Aorta (tissue), 5 donors: ENCODE measurements around the gene ACTL9. TPM values are rescaled to one million over a fixed set of nuclear protein-coding genes. Genes with fewer than 3 reads are reported as not detected.

Experiments
- ATAC-seq: fragments of 200-7000 bp; cut with Tn5 transposase; one replicate; pipeline ENCODE4 v1.9.1; 2022; ENCODE audit warnings: moderate library complexity; ENCODE audit not compliant: low FRiP score
- DNase-seq, 2 donors: peaks; one replicate each; pipeline ENCODE4 v3.0.0-alpha.2; 2020
- H3K27ac ChIP-seq, 2 donors: one replicate each; pipeline ENCODE4 v1.5.1; 2013; ENCODE audit warnings: low read length in 2 of 2, mild to moderate bottlenecking in 2 of 2, moderate library complexity in 2 of 2, control low read depth in 1 of 2, inconsistent platforms in 1 of 2, low read depth in 1 of 2
- H3K27me3 ChIP-seq, 2 donors: one replicate each; pipeline ENCODE4 v1.6.1; 2013; ENCODE audit warnings: control low read depth in 1 of 2, low read length in 1 of 2, mild to moderate bottlenecking in 1 of 2, moderate library complexity in 1 of 2; ENCODE audit not compliant: insufficient read depth in 2 of 2, control insufficient read depth in 1 of 2
- H3K36me3 ChIP-seq, 2 donors: one replicate each; pipeline ENCODE4 v1.6.1; 2013; ENCODE audit warnings: control low read depth in 1 of 2, low read length in 1 of 2, mild to moderate bottlenecking in 1 of 2; ENCODE audit not compliant: insufficient read depth in 2 of 2, control insufficient read depth in 1 of 2
- H3K4me1 ChIP-seq, 2 donors: one replicate each; pipeline ENCODE4 v1.6.1; 2013; ENCODE audit warnings: low read length in 2 of 2, control low read depth in 1 of 2, mild to moderate bottlenecking in 1 of 2, moderate library complexity in 1 of 2; ENCODE audit not compliant: insufficient read depth in 2 of 2, control insufficient read depth in 1 of 2
- H3K4me3 ChIP-seq, 2 donors: one replicate each; pipeline ENCODE4 v1.5.1; 2013; ENCODE audit warnings: low read length in 2 of 2, control low read depth in 1 of 2, mild to moderate bottlenecking in 1 of 2
- H3K9me3 ChIP-seq: one replicate; pipeline ENCODE4 v1.6.1; 2013; ENCODE audit warnings: mild to moderate bottlenecking, low read length; ENCODE audit not compliant: control insufficient read depth
- WGBS, 2 donors: extraction: QIAGEN DNeasy Blood & Tissue Kit; methylation state at CpG; one replicate each; pipeline ENCODE4 v1.1.7; 2013; 5-methylcytosine and 5-hydroxymethylcytosine counted together
- intact Hi-C, 2 donors: fragments of 100-400 bp; cut with DNase I; formaldehyde crosslinking; loops; one replicate each; pipeline versions ENCODE4 v1.14.2 to v1.15.0; 2022
- polyA plus RNA-seq, 2 donors: library from polyadenylated mRNA; stranded (reverse); fragments of 200-250 nt; gene quantifications; one replicate each; pipeline ENCODE4 v1.2.3, GENCODE V29; 2013
- total RNA-seq, 2 donors: library from RNA; stranded (reverse); fragmentation: NEBNext Ultra II Directional; extraction: Animal tissue kit (Norgen Biotek cat#: 25700); gene quantifications; one replicate each; pipeline ENCODE4 v1.2.1, GENCODE V29; 2021
- donor health status: healthy with polysubstance abuse.
- donor health status: Bipolar disorder and iron deficiency.
- donor health status: DM: no; HTN: no; CAD: no.
- donor health status: DM: no; HTN: no; CAD: no.
- donor health status: DM: yes; HTN: yes; CAD: no.

Gene ACTL9
- total and polyA plus RNA-seq, 4 donors: not detected

DNA sequence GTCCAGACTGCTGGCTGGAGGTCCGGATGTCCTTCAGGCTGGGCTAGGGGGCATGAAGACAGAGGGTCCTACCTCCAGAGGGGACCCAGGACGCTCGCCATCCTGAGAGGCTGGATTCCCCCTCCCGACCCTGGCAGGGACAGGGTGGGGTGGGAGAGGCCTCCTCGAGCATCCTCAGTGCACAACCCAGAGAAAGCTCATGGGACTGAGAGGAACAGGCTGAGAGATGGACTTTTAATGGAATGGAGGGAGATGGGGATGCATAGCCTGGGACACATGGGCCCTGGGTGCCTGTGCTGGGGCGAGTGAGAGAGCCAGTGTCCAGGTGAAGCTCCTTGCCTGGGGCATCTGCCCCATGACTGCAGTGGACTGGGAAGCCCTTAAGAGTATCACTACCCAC is 3.1 kb downstream of the ACTL9 start:
- WGBS, 2 donors: 59 to 63% methylated on average over 6 of the region's 6 CpGs
- H3K27ac ChIP-seq: no peak overlapping the region
- DNase-seq (no peak), ATAC-seq (peak; percentile 7)
- H3K4me1 ChIP-seq: no peaks in the 10 kb centered on the region
- peaks cover 0 to 1% of the 10 kb centered on the region in 2 donors for H3K27me3 ChIP-seq
- H3K9me3 ChIP-seq: no peaks in the 10 kb centered on the region
- no peaks in the 10 kb centered on the region for H3K36me3 ChIP-seq
- H3K4me3 ChIP-seq: no peak overlapping the region
- intact Hi-C loops: no loop called here

DNA sequence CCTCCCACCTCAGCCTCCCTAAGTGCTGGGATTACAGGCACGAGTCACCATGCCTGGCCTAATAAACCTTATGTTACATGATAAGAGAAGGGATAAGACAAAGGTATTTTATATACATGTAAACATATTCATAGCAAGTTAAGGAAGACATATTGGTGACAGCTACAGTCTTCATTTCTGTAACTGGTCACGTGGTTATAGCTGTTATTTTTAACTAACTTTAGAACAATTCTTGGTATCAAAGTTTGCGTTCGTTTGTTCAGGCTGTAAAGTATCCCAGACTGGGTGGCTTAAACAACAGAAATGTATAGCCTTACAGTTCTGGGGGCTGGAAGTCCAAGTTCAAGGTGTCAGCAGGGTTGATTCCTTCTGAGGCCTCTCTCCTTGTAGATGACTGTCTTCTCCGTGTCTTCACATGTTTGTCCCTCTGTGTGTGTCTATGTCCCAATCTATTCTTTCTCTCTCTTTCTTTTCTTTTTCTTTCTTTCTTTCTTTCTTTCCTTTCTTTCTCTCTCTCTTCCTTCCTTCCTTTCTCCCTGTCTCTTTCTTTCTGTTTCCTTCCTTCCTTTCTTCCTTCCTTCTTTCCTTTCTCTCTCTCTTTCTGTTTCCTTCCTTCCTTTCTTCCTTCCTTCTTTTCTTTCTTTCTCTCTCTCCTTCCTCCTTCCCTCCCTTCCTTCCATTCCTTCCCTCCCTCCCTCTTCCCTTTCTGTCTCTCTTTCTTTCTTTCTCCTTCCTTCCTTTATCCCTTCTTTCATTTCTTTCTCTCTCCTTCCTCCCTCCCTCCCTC is 7.6 kb downstream of the ACTL9 start:
- H3K27ac ChIP-seq: no peak overlapping the region
- DNase-seq (no peak), ATAC-seq (no peak)
- H3K4me3 ChIP-seq: no peak overlapping the region
- H3K9me3 ChIP-seq: no peaks in the 10 kb centered on the region
- WGBS, 2 donors: 35% methylated on average over 5 of the region's 5 CpGs
- H3K27me3 ChIP-seq: no peaks in the 10 kb centered on the region
- intact Hi-C loops: no loop called here
- no peaks in the 10 kb centered on the region for H3K4me1 ChIP-seq
- no peaks in the 10 kb centered on the region for H3K36me3 ChIP-seq

DNA sequence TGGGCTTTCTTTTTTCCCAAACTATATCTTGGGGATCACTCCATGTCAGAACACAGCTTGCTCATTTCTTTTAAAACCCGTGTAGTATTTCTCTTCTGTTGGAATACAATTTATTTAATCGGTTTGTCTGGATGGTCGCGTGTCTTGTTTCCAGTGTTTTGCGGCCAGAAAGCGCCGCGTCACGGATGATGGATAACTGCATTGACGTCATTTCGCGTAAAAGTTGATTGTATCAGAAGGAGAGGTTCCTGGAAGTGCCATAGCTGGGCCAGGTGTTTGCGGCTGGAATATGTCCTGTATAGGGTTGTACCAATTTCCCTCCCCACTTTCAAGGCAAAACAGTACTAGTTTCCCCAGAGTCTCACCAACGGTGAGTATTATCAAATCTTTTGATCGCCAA is 9.7 kb downstream of the ACTL9 start:
- ATAC-seq (no peak), DNase-seq (no peak)
- Histone ChIP-seq H3K27me3 (no peaks in the 10 kb centered on the region), H3K27ac (no peak overlapping the region), H3K36me3 (no peaks in the 10 kb centered on the region), H3K4me3 (no peak overlapping the region), H3K4me1 (no peaks in the 10 kb centered on the region), H3K9me3 (no peaks in the 10 kb centered on the region)
- intact Hi-C loops: no loop called here
- 92% methylated on average over 15 of the region's 15 CpGs for WGBS, 2 donors

DNA sequence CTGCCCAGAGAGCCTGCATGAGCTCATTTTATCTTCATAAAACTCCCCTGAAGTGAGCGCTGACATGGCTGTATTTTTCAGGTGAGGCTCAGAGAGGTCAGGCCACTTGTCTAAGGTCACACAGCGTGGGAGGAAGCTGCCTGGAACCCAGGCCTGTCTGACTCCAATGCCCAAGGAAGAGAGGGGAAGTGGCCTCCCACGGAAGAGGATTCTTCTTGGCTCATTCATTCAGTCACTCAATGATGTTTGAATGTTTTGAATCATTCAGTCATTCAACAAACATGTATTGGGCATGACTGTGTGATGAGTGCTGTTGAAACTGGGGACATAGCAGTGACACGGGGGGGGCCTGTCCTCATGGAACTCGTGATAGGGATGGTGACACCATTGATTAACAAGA is 12.0 kb downstream of the ACTL9 start:
- no peaks in the 10 kb centered on the region for H3K27me3 ChIP-seq
- no peak overlapping the region for H3K27ac ChIP-seq
- DNase-seq: no peak
- intact Hi-C loops: no loop called here
- no peak overlapping the region for H3K4me3 ChIP-seq
- 51 to 57% methylated on average over 5 of the region's 5 CpGs for WGBS, 2 donors
- H3K36me3 ChIP-seq: no peaks in the 10 kb centered on the region
- no peaks in the 10 kb centered on the region for H3K4me1 ChIP-seq
- no peak for ATAC-seq
- no peaks in the 10 kb centered on the region for H3K9me3 ChIP-seq

DNA sequence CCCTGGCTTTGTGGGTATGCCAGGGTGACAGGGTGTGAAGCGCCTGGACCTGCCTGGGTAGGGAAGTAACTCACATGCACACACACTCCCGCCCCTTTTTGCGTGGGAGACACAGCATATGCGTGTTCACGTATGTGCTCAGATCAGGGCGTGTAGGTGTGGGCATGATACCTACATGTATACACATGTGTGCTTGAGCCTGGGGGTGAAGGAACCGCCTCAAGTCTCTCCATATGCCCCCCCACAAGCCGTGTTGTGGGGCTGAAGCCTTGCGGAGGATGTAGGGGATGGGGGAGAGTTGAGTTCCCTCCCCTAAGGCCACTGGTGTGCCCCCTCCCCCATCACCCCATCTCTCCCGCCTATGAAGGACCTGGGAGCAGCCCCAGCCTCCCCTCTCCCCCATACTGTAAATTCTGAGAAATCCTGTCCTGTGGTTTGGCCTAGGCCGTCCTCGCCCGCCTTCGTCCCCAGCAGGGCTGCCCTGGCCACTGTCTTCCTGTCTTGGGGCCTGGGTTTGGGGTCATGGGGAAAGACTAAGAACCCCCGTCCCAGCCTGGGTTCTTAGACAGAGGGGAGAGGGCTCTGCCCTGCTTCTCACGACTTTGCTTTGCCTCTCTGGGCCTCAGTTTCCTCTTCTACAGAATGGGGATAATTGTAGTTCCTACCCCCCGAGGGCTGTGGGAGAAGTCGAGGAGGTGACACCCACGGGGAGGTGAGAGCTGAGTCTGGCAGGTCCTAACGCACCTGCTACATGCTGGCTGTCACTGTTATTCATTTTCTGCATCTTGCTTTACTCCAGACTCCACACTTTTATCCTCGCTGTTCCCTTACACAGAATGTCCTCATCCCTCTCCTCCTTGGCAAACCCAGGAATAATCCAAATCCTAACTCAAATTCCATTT is 14.3 kb downstream of the ACTL9 start:
- Histone ChIP-seq H3K27ac (no peak overlapping the region), H3K27me3 (no peaks in the 10 kb centered on the region), H3K4me3 (no peak overlapping the region), H3K4me1 (no peaks in the 10 kb centered on the region), H3K36me3 (no peaks in the 10 kb centered on the region), H3K9me3 (peaks cover 1% of the 10 kb centered on the region)
- intact Hi-C loops: no loop called here
- WGBS, 2 donors: 64 to 72% methylated on average over 21 of the region's 21 CpGs
- no peak for DNase-seq
- no peak for ATAC-seq

DNA sequence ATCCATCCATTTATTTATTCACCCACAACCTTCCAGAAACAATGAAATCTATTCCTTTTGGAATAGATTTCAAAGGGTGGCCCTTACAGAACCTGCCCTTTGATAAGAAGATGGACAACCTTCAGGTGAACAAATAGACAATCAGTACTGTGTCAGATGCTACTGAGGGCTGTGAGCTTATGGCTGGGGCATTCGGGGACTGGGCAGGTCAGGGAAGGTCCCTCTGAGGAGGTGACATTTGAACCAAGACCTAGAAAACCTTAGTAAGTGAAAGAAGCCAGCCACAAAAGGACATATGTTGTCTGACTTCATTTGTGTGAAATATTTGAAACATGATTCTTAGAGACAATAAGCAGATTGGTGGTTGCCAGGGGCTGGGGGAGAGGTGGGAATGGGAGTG is 15.7 kb downstream of the ACTL9 start:
- H3K4me3 ChIP-seq: no peak overlapping the region
- H3K9me3 ChIP-seq: peaks cover 1% of the 10 kb centered on the region
- no peaks in the 10 kb centered on the region for H3K4me1 ChIP-seq
- no peak for ATAC-seq
- intact Hi-C loops: no loop called here
- H3K36me3 ChIP-seq: no peaks in the 10 kb centered on the region
- no peak overlapping the region for H3K27ac ChIP-seq
- 52 to 61% methylated on average over 1 of the region's 1 CpG for WGBS, 2 donors
- no peaks in the 10 kb centered on the region for H3K27me3 ChIP-seq
- no peak for DNase-seq

DNA sequence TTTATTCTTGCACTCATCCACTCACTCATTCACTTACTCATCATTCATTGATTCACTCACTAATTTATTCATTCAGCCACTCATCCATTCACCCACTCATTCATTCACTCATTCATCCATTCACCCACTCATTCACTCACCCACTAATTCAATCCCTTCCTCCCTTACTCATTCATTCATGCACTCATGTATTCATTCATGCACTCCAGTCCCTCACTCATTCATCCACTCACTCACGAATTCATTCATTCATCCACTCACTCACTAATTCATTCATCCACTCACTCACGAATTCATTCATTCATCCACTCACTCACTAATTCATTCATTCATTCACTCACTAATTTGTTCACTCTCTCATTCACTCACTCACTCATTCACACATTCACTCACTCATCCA is 16.1 kb downstream of the ACTL9 start:
- Histone ChIP-seq H3K36me3 (no peaks in the 10 kb centered on the region), H3K4me1 (no peaks in the 10 kb centered on the region), H3K4me3 (no peak overlapping the region), H3K27me3 (no peaks in the 10 kb centered on the region), H3K27ac (no peak overlapping the region), H3K9me3 (peaks cover 1% of the 10 kb centered on the region)
- ATAC-seq: no peak
- WGBS, 2 donors: 48 to 55% methylated on average over 2 of the region's 2 CpGs
- DNase-seq: no peak
- intact Hi-C loops: no loop called here

DNA sequence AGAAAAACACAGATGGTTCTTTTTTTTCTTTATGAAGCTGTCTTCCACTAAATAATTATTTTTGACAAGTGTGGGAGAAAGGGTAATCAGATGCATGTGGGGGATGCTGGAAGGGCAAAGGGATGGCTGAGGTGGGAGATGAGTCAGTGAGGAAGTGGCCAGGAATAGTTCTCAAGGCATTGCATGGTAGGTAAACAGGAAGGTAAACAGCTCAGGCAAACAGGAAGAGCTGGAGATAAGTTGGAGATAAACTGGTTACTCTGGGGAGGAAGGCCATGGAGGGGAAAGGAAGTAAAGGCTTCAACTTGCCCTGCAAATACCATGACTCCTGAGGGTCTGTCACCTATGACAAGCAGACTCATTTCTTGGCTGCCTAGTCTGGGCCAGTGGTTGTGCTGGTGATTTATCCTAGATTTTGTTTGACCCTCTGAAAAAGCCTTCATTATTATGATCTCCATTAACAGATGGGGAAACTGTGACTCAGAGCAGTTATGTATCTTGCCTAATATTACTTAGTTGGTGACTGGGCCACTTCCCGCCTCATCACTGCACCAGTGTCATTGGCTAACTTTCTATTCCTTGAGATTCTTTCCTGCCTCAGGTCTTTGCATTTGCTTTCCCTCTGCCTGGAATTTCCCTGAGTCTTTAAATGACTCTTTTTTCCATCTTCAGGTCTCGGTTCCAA is 17.1 kb downstream of the ACTL9 start:
- H3K27me3 ChIP-seq: no peaks in the 10 kb centered on the region
- H3K9me3 ChIP-seq: peaks cover 1% of the 10 kb centered on the region
- H3K4me1 ChIP-seq: no peaks in the 10 kb centered on the region
- DNase-seq (no peak), ATAC-seq (no peak)
- WGBS, 2 donors: 71 to 73% methylated on average over 2 of the region's 2 CpGs
- no peaks in the 10 kb centered on the region for H3K36me3 ChIP-seq
- no peak overlapping the region for H3K4me3 ChIP-seq
- H3K27ac ChIP-seq: no peak overlapping the region
- intact Hi-C loops: no loop called here
